Cardiac fibroblast (primary cell): ENCODE data around the gene ACOT4.
"Not testable (repeated sequence)": the region's sequence is repeated elsewhere in the genome, so short reads cannot be mapped to it uniquely, and the experiment has no call there.

ENCODE experiments used
- DNase-seq, 2 donors: peaks; one replicate each; pipeline versions ENCODE4 v3.0.0 to v3.0.0-alpha.2; 2010; ENCODE audit warnings: low read depth in 2 of 2
- H3K4me3 ChIP-seq, 2 donors: replicated peaks in 1 of 2; 1 replicate in 1 of 2; 2 replicates in 1 of 2; pipeline ENCODE4 v1.5.1; 2011; ENCODE audit warnings: low read depth in 2 of 2, low read length in 2 of 2, mild to moderate bottlenecking in 2 of 2, moderate library complexity in 1 of 2
- CTCF ChIP-seq: IDR thresholded peaks from one replicate; pipeline ENCODE4 v1.5.1; 2011; ENCODE audit warnings: low read depth, mild to moderate bottlenecking, low read length, inconsistent platforms

ACOT4 gene

DNA sequence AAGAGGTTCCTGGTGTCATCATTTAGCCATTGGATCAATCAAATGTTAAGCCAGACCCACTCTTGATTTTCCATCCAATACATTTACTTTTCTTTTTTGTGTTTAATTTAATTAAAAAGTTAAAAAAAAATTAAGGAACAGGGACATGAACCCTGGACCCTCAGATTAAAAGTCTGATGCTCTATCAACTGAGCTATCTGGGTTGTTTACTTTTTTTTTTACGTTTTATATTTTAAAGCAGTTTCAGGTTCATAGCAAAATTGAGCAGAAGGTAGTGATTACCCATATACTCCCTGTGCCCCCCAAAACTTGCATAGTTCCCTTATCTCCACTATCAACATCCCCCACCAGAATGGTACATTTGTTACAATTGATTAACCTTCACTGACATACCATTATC, 3.0 kb upstream of the ACOT4 start:
- DNase-seq: no peak
- no peak overlapping the region for H3K4me3 ChIP-seq
- no peak for TF ChIP-seq CTCF

- no peak for DNase-seq
- TF ChIP-seq CTCF: no peak
- no peak overlapping the region for H3K4me3 ChIP-seq
Measured at GRCh38 chr14:73589116-73589515, 2.6 kb upstream of the ACOT4 start.

DNA sequence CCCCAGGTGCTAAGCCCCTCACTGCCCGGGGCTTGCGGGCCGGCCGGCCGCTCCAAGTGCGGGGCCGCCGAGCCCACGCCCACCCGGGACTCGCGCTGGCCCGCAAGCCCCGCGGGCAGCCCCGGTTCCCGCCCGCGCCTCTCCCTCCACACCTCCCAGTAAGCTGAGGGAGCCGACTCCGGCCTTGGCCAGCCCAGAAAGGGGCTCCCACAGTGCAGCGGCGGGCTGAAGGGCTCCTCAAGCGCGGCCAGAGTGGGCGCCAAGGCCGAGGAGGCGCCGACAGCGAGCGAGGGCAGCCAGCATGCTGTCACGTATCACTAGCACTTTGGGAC, 1.0 kb upstream of the ACOT4 start:
- not testable (repeated sequence) for H3K4me3 ChIP-seq, DNase-seq

- DNase-seq: no peak
- TF ChIP-seq CTCF: no peak
- no peak overlapping the region for H3K4me3 ChIP-seq
Measured at GRCh38 chr14:73594491-73594890, 2.8 kb downstream of the ACOT4 start.

DNA sequence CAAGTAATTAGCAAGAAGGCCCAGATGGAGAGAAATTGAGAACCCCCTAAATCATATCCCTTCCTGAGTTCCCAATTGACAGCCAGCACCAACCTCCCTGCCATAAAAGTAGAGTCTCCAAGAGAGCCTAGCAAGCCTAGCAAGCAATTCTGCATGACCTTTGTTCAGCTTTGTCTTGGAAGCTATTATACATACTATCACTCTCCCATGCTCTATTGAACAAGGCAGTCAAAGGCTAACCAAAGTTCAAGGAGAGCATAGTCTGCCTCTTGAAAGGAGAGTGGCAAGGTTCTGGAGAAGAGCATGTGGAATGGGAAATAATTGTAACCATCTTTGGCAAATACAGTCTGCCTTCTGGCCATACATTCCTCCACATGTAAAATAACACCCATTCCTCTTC, 7.8 kb downstream of the ACOT4 start:
- no peak overlapping the region for H3K4me3 ChIP-seq
- no peak for TF ChIP-seq CTCF
- DNase-seq: no peak

DNA sequence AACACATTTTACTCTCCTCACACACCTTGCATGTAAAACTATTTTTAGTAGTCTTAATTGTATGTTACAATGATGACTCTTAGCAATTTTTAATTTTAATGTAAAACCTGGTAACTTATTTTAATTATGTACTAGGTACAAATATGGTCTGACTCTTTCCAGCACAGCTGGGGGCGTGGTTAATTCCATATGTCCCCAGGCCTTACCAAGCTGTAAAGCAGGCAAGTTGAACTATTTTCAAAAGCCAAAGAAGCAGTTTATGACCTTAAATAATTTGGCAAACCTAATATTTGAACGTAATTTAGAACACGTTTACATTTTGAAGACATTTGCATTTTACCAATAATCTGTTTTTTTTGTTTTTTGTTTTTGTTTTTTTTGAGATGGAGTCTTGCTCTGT, 11.3 kb downstream of the ACOT4 start:
- no peak for DNase-seq
- no peak overlapping the region for H3K4me3 ChIP-seq
- no peak for TF ChIP-seq CTCF

DNA sequence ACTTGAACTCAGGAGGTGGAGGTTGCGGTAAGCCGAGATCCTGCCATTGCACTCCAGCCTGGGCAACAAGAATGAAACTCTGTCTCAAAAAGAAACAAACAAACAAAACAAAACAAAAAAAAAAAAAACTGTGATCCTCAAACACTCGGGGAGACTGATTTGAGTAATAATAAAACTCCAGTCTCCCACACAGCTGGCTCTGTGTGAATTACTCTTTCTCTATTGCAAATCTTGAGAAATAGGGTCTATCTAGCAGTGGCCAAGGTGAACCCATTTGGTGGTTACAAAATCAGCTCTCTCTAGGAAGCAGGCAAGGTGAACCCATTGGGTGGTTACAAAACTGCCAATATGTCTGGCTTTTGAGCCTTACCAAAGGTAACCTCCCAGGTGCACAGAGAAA, 14.6 kb downstream of the ACOT4 start:
- no peak overlapping the region for H3K4me3 ChIP-seq
- TF ChIP-seq CTCF: no peak
- DNase-seq: no peak

DNA sequence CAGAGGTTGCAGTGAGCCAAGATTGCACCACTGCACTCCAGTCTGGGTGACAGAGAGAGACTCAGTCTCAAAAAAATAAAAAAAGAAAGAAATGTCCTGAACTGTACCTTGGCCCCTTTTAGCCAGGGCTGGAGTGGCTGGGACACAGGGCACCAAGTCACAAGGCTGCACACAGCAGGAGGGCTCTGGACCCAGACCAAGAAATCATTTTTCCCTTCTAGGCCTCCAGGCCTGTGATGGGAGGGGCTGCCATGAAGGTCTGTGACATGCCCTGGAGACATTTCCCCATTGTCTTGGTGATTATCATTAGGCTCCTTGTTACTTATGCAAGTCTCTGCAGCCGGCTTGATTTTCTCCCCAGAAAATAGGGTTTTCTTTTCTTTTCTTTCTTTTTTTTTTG, 15.6 kb downstream of the ACOT4 start:
- TF ChIP-seq CTCF: no peak
- no peak for DNase-seq
- H3K4me3 ChIP-seq: no peak overlapping the region
